HL-60 (cell line): ENCODE results near the gene ALDH1L1.

Experiments
- CTCF ChIP-seq: IDR thresholded peaks from one replicate; pipeline ENCODE4 v1.5.1; 2011; ENCODE audit warnings: low read length, control low read depth, inconsistent platforms; ENCODE audit not compliant: insufficient read depth
- REST ChIP-seq: IDR thresholded peaks from 2 replicates; pipeline ENCODE4 v1.6.1; 2012; ENCODE audit warnings: low read depth; ENCODE audit not compliant: insufficient replicate concordance

- TF ChIP-seq REST (no peak), CTCF (no peak)
Observed at GRCh38 chr3:126111566-126112475, 68.6 kb downstream of the ALDH1L1 start.
